Stimulated activated naive CD8-positive, alpha-beta T cell treated with anti-CD3 and anti-CD28 coated beads, Interleukin-15, Interleukin-2, amounts not matched to agents 100 ng/mL and 50 ng/mL, for 24 hours (primary cell): ENCODE measurements around the gene MAP3K3.

Source experiments
- H3K27ac Mint-ChIP-seq: one replicate; pipeline ENCODE4 v1.8.0; 2021; ENCODE audit warnings: mild to moderate bottlenecking, mixed read lengths
- H3K27me3 Mint-ChIP-seq: one replicate; pipeline ENCODE4 v1.8.0; 2021; ENCODE audit warnings: mixed read lengths
- H3K36me3 Mint-ChIP-seq: one replicate; pipeline ENCODE4 v1.8.0; 2021; ENCODE audit warnings: low read depth, mixed read lengths
- H3K4me1 Mint-ChIP-seq: one replicate; pipeline ENCODE4 v1.8.0; 2021; ENCODE audit warnings: low read depth, mixed read lengths
- H3K4me3 Mint-ChIP-seq: one replicate; pipeline ENCODE4 v1.8.0; 2021; ENCODE audit warnings: mild to moderate bottlenecking, mixed read lengths
- H3K9me3 Mint-ChIP-seq: one replicate; pipeline ENCODE4 v1.8.0; 2021; ENCODE audit warnings: mixed read lengths

MAP3K3 gene

GRCh38 chr17:63601439-63602371 is 20.5 kb upstream of the MAP3K3 start:
- Mint-ChIP-seq H3K36me3 (peaks cover 21% of the 10 kb centered on the region), H3K9me3 (no peaks in the 10 kb centered on the region), H3K27ac (peak overlapping the region; percentile 93), H3K4me1 (peaks cover 34% of the 10 kb centered on the region), H3K27me3 (no peaks in the 10 kb centered on the region), H3K4me3 (peak overlapping the region; percentile 98)

GRCh38 chr17:63609816-63610573 is 12.2 kb upstream of the MAP3K3 start:
- H3K36me3 Mint-ChIP-seq = peaks cover 38% of the 10 kb centered on the region
- H3K27ac Mint-ChIP-seq = peak overlapping the region; percentile 78
- H3K9me3 Mint-ChIP-seq = no peaks in the 10 kb centered on the region
- H3K4me3 Mint-ChIP-seq = no peak overlapping the region
- peaks cover 27% of the 10 kb centered on the region for H3K4me1 Mint-ChIP-seq
- no peaks in the 10 kb centered on the region for H3K27me3 Mint-ChIP-seq

GRCh38 chr17:63610854-63611253 is 11.4 kb upstream of the MAP3K3 start:
- Mint-ChIP-seq H3K9me3 (no peaks in the 10 kb centered on the region), H3K27me3 (no peaks in the 10 kb centered on the region), H3K36me3 (peaks cover 30% of the 10 kb centered on the region), H3K4me1 (peaks cover 27% of the 10 kb centered on the region), H3K4me3 (no peak overlapping the region), H3K27ac (peak overlapping the region; percentile 78)

- peaks cover 25% of the 10 kb centered on the region for H3K36me3 Mint-ChIP-seq
- no peaks in the 10 kb centered on the region for H3K27me3 Mint-ChIP-seq
- H3K9me3 Mint-ChIP-seq = no peaks in the 10 kb centered on the region
- H3K4me3 Mint-ChIP-seq = no peak overlapping the region
- H3K27ac Mint-ChIP-seq = peak overlapping the region; percentile 65
- peaks cover 27% of the 10 kb centered on the region for H3K4me1 Mint-ChIP-seq
Measured at GRCh38 chr17:63611354-63611753, 10.9 kb upstream of the MAP3K3 start.

GRCh38 chr17:63613663-63614062 is 8.6 kb upstream of the MAP3K3 start:
- Mint-ChIP-seq H3K4me1 (peaks cover 27% of the 10 kb centered on the region), H3K27me3 (no peaks in the 10 kb centered on the region), H3K4me3 (no peak overlapping the region), H3K9me3 (no peaks in the 10 kb centered on the region), H3K27ac (no peak overlapping the region), H3K36me3 (peaks cover 6% of the 10 kb centered on the region)

- H3K27me3 Mint-ChIP-seq = no peaks in the 10 kb centered on the region
- H3K36me3 Mint-ChIP-seq = no peaks in the 10 kb centered on the region
- H3K4me1 Mint-ChIP-seq = peaks cover 35% of the 10 kb centered on the region
- no peaks in the 10 kb centered on the region for H3K9me3 Mint-ChIP-seq
- H3K27ac Mint-ChIP-seq = peak overlapping the region; percentile 74
- H3K4me3 Mint-ChIP-seq = peak overlapping the region; percentile 86
Measured at GRCh38 chr17:63621229-63621683, 961 bp upstream of the MAP3K3 start.

GRCh38 chr17:63622574-63623390 is 565 bp downstream of the MAP3K3 start:
- Mint-ChIP-seq H3K4me3 (peak overlapping the region; percentile 98), H3K36me3 (no peaks in the 10 kb centered on the region), H3K27me3 (no peaks in the 10 kb centered on the region), H3K4me1 (peaks cover 46% of the 10 kb centered on the region), H3K9me3 (no peaks in the 10 kb centered on the region), H3K27ac (peak overlapping the region; percentile 91)

GRCh38 chr17:63623786-63624530 is 1.7 kb downstream of the MAP3K3 start:
- H3K4me1 Mint-ChIP-seq = peaks cover 46% of the 10 kb centered on the region
- H3K36me3 Mint-ChIP-seq = no peaks in the 10 kb centered on the region
- H3K27ac Mint-ChIP-seq = peak overlapping the region; percentile 91
- H3K27me3 Mint-ChIP-seq = no peaks in the 10 kb centered on the region
- H3K4me3 Mint-ChIP-seq = peak overlapping the region; percentile 98
- no peaks in the 10 kb centered on the region for H3K9me3 Mint-ChIP-seq

- Mint-ChIP-seq H3K36me3 (no peaks in the 10 kb centered on the region), H3K4me3 (no peak overlapping the region), H3K4me1 (peaks cover 46% of the 10 kb centered on the region), H3K9me3 (no peaks in the 10 kb centered on the region), H3K27ac (no peak overlapping the region), H3K27me3 (no peaks in the 10 kb centered on the region)
Measured at GRCh38 chr17:63624531-63624880, 2.3 kb downstream of the MAP3K3 start.

- Mint-ChIP-seq H3K36me3 (no peaks in the 10 kb centered on the region), H3K27ac (no peak overlapping the region), H3K4me3 (no peak overlapping the region), H3K27me3 (no peaks in the 10 kb centered on the region), H3K4me1 (peaks cover 46% of the 10 kb centered on the region), H3K9me3 (no peaks in the 10 kb centered on the region)
Measured at GRCh38 chr17:63626551-63627180, 4.4 kb downstream of the MAP3K3 start.

- H3K27me3 Mint-ChIP-seq = no peaks in the 10 kb centered on the region
- no peak overlapping the region for H3K27ac Mint-ChIP-seq
- H3K36me3 Mint-ChIP-seq = peaks cover 10% of the 10 kb centered on the region
- H3K4me3 Mint-ChIP-seq = no peak overlapping the region
- peaks cover 42% of the 10 kb centered on the region for H3K4me1 Mint-ChIP-seq
- H3K9me3 Mint-ChIP-seq = no peaks in the 10 kb centered on the region
Measured at GRCh38 chr17:63629627-63630026, 7.4 kb downstream of the MAP3K3 start.

GRCh38 chr17:63631062-63631461 is 8.8 kb downstream of the MAP3K3 start:
- Mint-ChIP-seq H3K27ac (peak overlapping the region; percentile 33), H3K9me3 (no peaks in the 10 kb centered on the region), H3K36me3 (peaks cover 14% of the 10 kb centered on the region), H3K4me1 (peaks cover 28% of the 10 kb centered on the region), H3K4me3 (no peak overlapping the region), H3K27me3 (no peaks in the 10 kb centered on the region)

GRCh38 chr17:63631626-63632025 is 9.4 kb downstream of the MAP3K3 start:
- Mint-ChIP-seq H3K27ac (no peak overlapping the region), H3K27me3 (no peaks in the 10 kb centered on the region), H3K4me1 (peaks cover 23% of the 10 kb centered on the region), H3K4me3 (no peak overlapping the region), H3K9me3 (no peaks in the 10 kb centered on the region), H3K36me3 (peaks cover 20% of the 10 kb centered on the region)

GRCh38 chr17:63633742-63634141 is 11.5 kb downstream of the MAP3K3 start:
- Mint-ChIP-seq H3K27me3 (no peaks in the 10 kb centered on the region), H3K4me1 (peaks cover 15% of the 10 kb centered on the region), H3K36me3 (peaks cover 26% of the 10 kb centered on the region), H3K4me3 (no peak overlapping the region), H3K9me3 (no peaks in the 10 kb centered on the region), H3K27ac (no peak overlapping the region)
